Naive thymus-derived CD8-positive, alpha-beta T cell (primary cell): ENCODE results near the gene SNAP25. TPM values are rescaled to one million over a fixed set of nuclear protein-coding genes. Genes with fewer than 3 reads are reported as not detected.
A peak's percentile ranks its signal among the peaks of the same experiment; 100 is the strongest.

Source experiments
- ATAC-seq, 2 donors: fragments of 150-1000 bp; cut with Tn5 transposase in 1 of 2; sonication (Bioruptor Pico), chemical (Tn5 transposase) in 1 of 2; 1 replicate in 1 of 2; 2 replicates in 1 of 2; pipeline ENCODE4 v1.10.0; 2021; ENCODE audit warnings: mild to moderate bottlenecking in 2 of 2, moderate library complexity in 2 of 2
- POLR2A ChIA-PET: fragments of 350-600 bp; sonication (Branson Sonifier 250); formaldehyde crosslinking; loops from one replicate; lab custom pipeline; 2021; ENCODE audit warnings: antibody characterized with exemption; lab: Charles Lee
- DNase-seq, 10 donors: peaks; one replicate each; pipeline versions ENCODE4 v3.0.0 to v3.0.0-alpha.2; 2020 to 2022
- H3K27ac Mint-ChIP-seq, 10 donors: one replicate each; pipeline ENCODE4 v1.8.0; 2020 to 2022; ENCODE audit warnings: mild to moderate bottlenecking in 10 of 10, mixed read lengths in 10 of 10, moderate library complexity in 4 of 10, inconsistent platforms in 1 of 10
- H3K27me3 Mint-ChIP-seq, 5 donors: one replicate each; pipeline ENCODE4 v1.8.0; 2021 to 2022; ENCODE audit warnings: mixed read lengths in 5 of 5
- H3K36me3 Mint-ChIP-seq, 3 donors: one replicate each; pipeline ENCODE4 v1.8.0; 2020 to 2022; ENCODE audit warnings: mixed read lengths in 3 of 3, mild to moderate bottlenecking in 2 of 3, inconsistent platforms in 1 of 3
- H3K4me1 Mint-ChIP-seq, 4 donors: one replicate each; pipeline ENCODE4 v1.8.0; 2021 to 2022; ENCODE audit warnings: mixed read lengths in 4 of 4
- H3K4me3 Mint-ChIP-seq, 10 donors: one replicate each; pipeline ENCODE4 v1.8.0; 2020 to 2022; ENCODE audit warnings: mild to moderate bottlenecking in 10 of 10, mixed read lengths in 10 of 10, moderate library complexity in 6 of 10, inconsistent platforms in 1 of 10
- H3K9me3 Mint-ChIP-seq, 9 donors: one replicate each; pipeline ENCODE4 v1.8.0; 2020 to 2022; ENCODE audit warnings: mixed read lengths in 9 of 9, mild to moderate bottlenecking in 3 of 9, inconsistent platforms in 1 of 9, moderate library complexity in 1 of 9
- polyA plus RNA-seq, 3 donors: library from polyadenylated mRNA; unstranded; fragments of 300-500 nt; fragmentation: Illumina TruSeq; gene quantifications; one replicate each; pipeline ENCODE4 v1.2.3, GENCODE V29; 2021
- total RNA-seq, 8 experiments: library from RNA in 2 of 8; stranded (reverse) in 2 of 8; gene quantifications; one replicate each; pipeline ENCODE4 v1.2.3 and lab custom pipeline; 2021 to 2026

Gene SNAP25
- total and polyA plus RNA-seq, 5 experiments from 2014 or later, result 0.37 TPM; not detected in 4

DNA sequence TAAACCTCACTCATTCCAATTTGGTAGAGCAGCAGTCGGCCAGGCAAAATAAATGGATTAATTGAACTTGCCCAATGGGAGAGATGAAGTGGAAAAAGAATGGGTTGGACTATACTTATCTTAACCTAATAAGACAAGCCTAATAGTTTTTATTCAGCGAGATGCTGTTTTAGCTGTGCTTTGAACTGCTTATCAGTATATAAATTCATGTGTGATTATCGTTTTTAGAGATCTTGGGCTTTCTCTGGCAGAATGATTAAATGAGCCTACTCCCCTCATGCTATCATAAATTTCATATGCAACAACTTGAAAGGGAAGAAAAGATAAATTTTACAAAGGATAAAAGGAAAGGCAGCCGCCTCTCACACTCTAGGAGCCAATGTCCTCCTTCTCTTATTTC lies 59.8 kb downstream of the SNAP25 start:
- no peak for DNase-seq
- Mint-ChIP-seq H3K36me3 (no peaks in the 10 kb centered on the region), H3K9me3 (no peaks in the 10 kb centered on the region), H3K4me1 (no peaks in the 10 kb centered on the region), H3K4me3 (no peak overlapping the region), H3K27me3 (peaks cover 1 to 8% (median 7%) of the 10 kb centered on the region in 5 donors), H3K27ac (no peak overlapping the region)
- no peak for ATAC-seq
- POLR2A ChIA-PET, result no interaction called here

GRCh38 chr20:10280018-10280908 lies 61.6 kb downstream of the SNAP25 start:
- H3K9me3 Mint-ChIP-seq, result no peaks in the 10 kb centered on the region
- H3K27me3 Mint-ChIP-seq, result peaks cover 0 to 8% (median 6%) of the 10 kb centered on the region in 5 donors
- DNase-seq (no peak), ATAC-seq (no peak)
- H3K4me3 Mint-ChIP-seq, result no peak overlapping the region
- no peaks in the 10 kb centered on the region for H3K4me1 Mint-ChIP-seq
- no peak overlapping the region for H3K27ac Mint-ChIP-seq
- no peaks in the 10 kb centered on the region for H3K36me3 Mint-ChIP-seq
- POLR2A ChIA-PET, result no interaction called here

- Mint-ChIP-seq H3K4me1 (no peaks in the 10 kb centered on the region), H3K27ac (no peak overlapping the region), H3K9me3 (peaks cover 0 to 3% (median 0%) of the 10 kb centered on the region in 9 donors), H3K27me3 (peaks cover 4 to 15% (median 10%) of the 10 kb centered on the region in 5 donors), H3K36me3 (no peaks in the 10 kb centered on the region), H3K4me3 (no peak overlapping the region)
- DNase-seq (no peak), ATAC-seq (no peak)
- POLR2A ChIA-PET, result no interaction called here
Measured at GRCh38 chr20:10281911-10282310, 63.3 kb downstream of the SNAP25 start.

GRCh38 chr20:10282979-10283456 lies 64.4 kb downstream of the SNAP25 start:
- Mint-ChIP-seq H3K36me3 (no peaks in the 10 kb centered on the region), H3K4me1 (no peaks in the 10 kb centered on the region), H3K4me3 (no peak overlapping the region), H3K9me3 (peaks cover 0 to 3% (median 0%) of the 10 kb centered on the region in 9 donors), H3K27ac (no peak overlapping the region), H3K27me3 (peaks cover 4 to 15% (median 10%) of the 10 kb centered on the region in 5 donors)
- POLR2A ChIA-PET, result no interaction called here
- ATAC-seq, result no peak
- no peak for DNase-seq

DNA sequence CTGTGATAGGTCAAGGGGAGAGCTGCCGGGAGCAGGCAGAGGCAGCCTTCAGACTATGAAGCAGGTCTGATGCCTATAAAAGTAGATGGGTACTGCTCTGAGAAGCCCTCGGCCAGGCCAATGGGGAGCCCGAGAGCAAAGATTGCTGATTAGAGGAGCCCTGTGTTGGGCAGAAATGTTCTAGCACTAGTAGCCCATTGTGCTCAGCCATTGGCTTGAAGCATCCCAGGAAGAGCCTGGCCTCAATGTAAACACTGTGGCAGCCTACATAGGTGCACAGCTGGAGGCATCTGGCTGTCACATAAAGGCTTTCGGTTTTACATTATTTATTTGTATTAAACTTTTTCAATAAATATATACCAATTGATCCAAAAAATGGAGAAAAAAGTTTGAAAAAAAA lies 67.7 kb downstream of the SNAP25 start:
- Mint-ChIP-seq H3K27ac (peak overlapping the region in 1 of 10 donors; percentile 11), H3K27me3 (peaks cover 5 to 12% (median 8%) of the 10 kb centered on the region in 5 donors), H3K4me1 (no peaks in the 10 kb centered on the region), H3K36me3 (no peaks in the 10 kb centered on the region), H3K4me3 (no peak overlapping the region), H3K9me3 (peaks cover 0 to 5% (median 0%) of the 10 kb centered on the region in 9 donors)
- DNase-seq, result no peak
- POLR2A ChIA-PET, result no interaction called here
- no peak for ATAC-seq

GRCh38 chr20:10288421-10288820 lies 69.8 kb downstream of the SNAP25 start:
- Mint-ChIP-seq H3K4me1 (no peaks in the 10 kb centered on the region), H3K36me3 (no peaks in the 10 kb centered on the region), H3K27me3 (peaks cover 6 to 12% (median 8%) of the 10 kb centered on the region in 5 donors), H3K4me3 (no peak overlapping the region), H3K9me3 (peaks cover 0 to 5% (median 0%) of the 10 kb centered on the region in 9 donors), H3K27ac (no peak overlapping the region)
- ATAC-seq (no peak), DNase-seq (no peak)
- POLR2A ChIA-PET, result no interaction called here

DNA sequence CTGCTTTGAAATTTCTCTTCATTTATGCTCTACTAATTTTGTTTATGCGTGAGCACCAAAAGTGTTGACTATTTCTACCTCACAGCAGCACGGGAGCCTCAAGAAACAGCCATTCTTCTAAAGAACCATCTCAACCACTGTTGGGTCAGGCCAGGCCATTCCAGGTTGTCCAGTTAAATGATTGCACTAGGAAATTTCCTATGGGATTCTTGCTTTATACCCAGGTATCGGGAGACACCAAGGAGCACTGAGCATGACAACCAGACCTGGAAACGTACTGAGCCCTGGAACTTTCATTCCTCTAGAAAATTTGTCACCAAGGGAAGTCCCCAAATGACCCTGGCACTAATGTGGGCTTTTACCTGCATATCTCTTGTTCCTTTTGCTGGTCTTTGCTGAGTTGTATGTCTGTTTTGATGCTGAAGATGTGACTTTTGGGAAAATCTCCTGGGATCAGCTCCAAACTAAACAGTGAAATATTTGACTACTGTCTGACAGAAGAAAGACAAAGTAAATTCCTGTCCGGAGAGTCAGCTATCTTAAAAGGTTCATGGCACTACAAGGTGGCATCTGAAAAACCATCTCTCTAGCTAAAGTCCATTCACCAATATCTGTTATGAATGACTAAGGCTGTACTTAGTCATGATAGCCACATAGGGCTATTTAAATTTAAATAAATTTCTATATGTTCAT lies 70.5 kb downstream of the SNAP25 start:
- no peaks in the 10 kb centered on the region for H3K36me3 Mint-ChIP-seq
- ATAC-seq (no peak), DNase-seq (no peak)
- peaks cover 0 to 5% (median 0%) of the 10 kb centered on the region in 9 donors for H3K9me3 Mint-ChIP-seq
- H3K4me3 Mint-ChIP-seq, result no peak overlapping the region
- peaks cover 6 to 14% (median 8%) of the 10 kb centered on the region in 5 donors for H3K27me3 Mint-ChIP-seq
- POLR2A ChIA-PET, result no interaction called here
- no peak overlapping the region for H3K27ac Mint-ChIP-seq
- no peaks in the 10 kb centered on the region for H3K4me1 Mint-ChIP-seq

DNA sequence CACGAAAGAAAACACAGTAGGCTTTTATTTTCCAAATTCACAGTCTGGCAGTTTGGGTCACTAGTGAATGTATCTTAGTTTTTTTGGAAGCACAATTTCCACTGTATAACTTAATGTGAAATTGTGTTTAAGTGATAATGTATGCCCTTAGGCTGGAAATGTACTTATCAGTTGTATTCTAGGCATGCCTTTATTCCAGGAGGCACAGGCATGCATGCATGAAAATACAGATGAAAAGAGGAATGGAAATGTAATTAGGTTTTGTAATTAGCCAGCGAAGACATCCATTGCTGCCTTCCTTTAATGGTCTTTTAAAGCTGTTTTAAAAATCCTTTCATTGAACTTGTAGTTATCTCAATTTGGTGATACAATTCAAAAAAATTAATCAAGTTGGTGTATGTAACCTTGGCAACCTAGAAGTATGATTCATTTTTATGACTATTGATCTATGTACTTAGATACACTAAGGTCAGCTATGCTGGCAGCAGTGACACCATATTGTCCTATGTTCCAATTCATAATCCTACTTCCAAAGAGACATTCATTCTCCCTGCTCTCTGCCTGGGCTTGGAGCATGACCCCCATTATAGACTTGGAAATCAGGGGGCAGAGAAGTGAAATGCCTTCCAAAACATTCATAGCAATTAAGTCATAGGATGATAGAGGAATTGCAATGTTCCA lies 73.1 kb downstream of the SNAP25 start:
- Mint-ChIP-seq H3K27me3 (peaks cover 0 to 9% (median 5%) of the 10 kb centered on the region in 5 donors), H3K9me3 (peaks cover 0 to 5% (median 0%) of the 10 kb centered on the region in 9 donors), H3K36me3 (no peaks in the 10 kb centered on the region), H3K4me1 (no peaks in the 10 kb centered on the region), H3K27ac (no peak overlapping the region), H3K4me3 (no peak overlapping the region)
- ATAC-seq, result no peak
- POLR2A ChIA-PET, result no interaction called here
- no peak for DNase-seq

GRCh38 chr20:10297223-10297622 lies 78.6 kb downstream of the SNAP25 start:
- H3K27me3 Mint-ChIP-seq, result peaks cover 0 to 12% (median 6%) of the 10 kb centered on the region in 5 donors
- H3K27ac Mint-ChIP-seq, result no peak overlapping the region
- H3K36me3 Mint-ChIP-seq, result no peaks in the 10 kb centered on the region
- POLR2A ChIA-PET, result no interaction called here
- H3K4me1 Mint-ChIP-seq, result no peaks in the 10 kb centered on the region
- peaks cover 0 to 3% (median 0%) of the 10 kb centered on the region in 9 donors for H3K9me3 Mint-ChIP-seq
- ATAC-seq, result no peak
- no peak overlapping the region for H3K4me3 Mint-ChIP-seq
- no peak for DNase-seq

GRCh38 chr20:10297684-10298240 lies 79.1 kb downstream of the SNAP25 start:
- H3K9me3 Mint-ChIP-seq, result peaks cover 0 to 3% (median 0%) of the 10 kb centered on the region in 9 donors
- peaks cover 0 to 8% (median 6%) of the 10 kb centered on the region in 5 donors for H3K27me3 Mint-ChIP-seq
- no peaks in the 10 kb centered on the region for H3K36me3 Mint-ChIP-seq
- H3K27ac Mint-ChIP-seq, result no peak overlapping the region
- DNase-seq, result no peak
- no peaks in the 10 kb centered on the region for H3K4me1 Mint-ChIP-seq
- no peak overlapping the region for H3K4me3 Mint-ChIP-seq
- POLR2A ChIA-PET, result no interaction called here
- no peak for ATAC-seq

DNA sequence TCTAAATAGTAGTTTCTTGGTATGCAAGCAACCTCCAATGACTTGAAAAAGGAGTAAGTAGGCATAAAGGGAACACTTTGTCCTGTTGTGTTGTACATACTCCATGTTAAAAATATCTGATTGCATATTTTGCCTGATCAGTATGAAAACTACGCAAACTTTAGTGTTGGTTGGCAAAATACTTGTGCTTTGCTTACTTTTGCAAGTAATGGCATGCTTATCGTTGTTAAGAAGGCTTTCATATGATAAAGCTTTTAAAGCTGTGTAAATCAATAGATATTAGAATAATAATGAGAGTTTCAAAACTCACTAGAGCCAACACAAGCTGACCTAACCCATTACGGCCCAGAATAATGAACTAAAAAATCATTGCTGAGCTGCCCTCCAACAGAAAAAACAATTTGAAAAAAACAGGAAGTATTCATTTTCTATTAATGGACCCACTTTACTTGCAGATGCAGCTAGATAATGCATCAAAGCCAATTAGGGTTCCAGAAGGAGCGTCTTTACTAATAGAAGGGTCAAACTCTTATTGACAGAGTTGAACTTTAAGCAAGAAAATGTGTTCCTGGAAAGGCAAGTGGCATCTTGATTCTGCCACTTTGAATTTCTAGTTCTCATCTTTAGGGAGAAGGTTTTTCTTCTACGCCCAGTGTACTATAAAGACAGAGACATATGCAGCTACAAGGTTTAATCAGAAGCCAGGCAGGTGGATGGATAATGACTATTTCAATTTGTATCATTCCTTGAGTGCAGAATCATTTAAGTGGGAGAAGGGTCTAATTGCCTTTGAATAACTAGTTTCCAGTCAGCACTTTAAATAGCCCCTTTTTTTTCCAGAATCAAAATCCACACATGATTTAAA lies 82.2 kb downstream of the SNAP25 start:
- POLR2A ChIA-PET, result no interaction called here
- H3K9me3 Mint-ChIP-seq, result peaks cover 0 to 3% (median 0%) of the 10 kb centered on the region in 9 donors
- H3K4me1 Mint-ChIP-seq, result peaks cover 0 to 2% (median 0%) of the 10 kb centered on the region in 4 donors
- no peak overlapping the region for H3K4me3 Mint-ChIP-seq
- no peaks in the 10 kb centered on the region for H3K36me3 Mint-ChIP-seq
- DNase-seq (no peak), ATAC-seq (no peak)
- H3K27me3 Mint-ChIP-seq, result peaks cover 0 to 8% (median 6%) of the 10 kb centered on the region in 5 donors
- H3K27ac Mint-ChIP-seq, result no peak overlapping the region
